Coronary artery (tissue), 2 donors: ENCODE results near the gene AUNIP.

Source experiments
- DNase-seq: peaks from one replicate; pipeline ENCODE4 v3.0.0-alpha.2; 2017; ENCODE audit warnings: low spot score
- H3K27ac ChIP-seq, 2 donors: fragments of 200-600 bp; sonication (generic); one replicate each; pipeline ENCODE4 v1.5.1; 2016 to 2019
- H3K4me3 ChIP-seq: fragments of 200-600 bp; sonication (generic); 2 replicates; pipeline ENCODE4 v1.5.1; 2016; ENCODE audit warnings: mild to moderate bottlenecking, moderate library complexity
- CTCF ChIP-seq: fragments of 200-600 bp; sonication (generic); IDR thresholded peaks from one replicate; pipeline ENCODE4 v1.5.1; 2019; ENCODE audit warnings: antibody characterized with exemption

Gene AUNIP

GRCh38 chr1:25797939-25798338, 61.3 kb downstream of the AUNIP start:
- no peak for DNase-seq
- Histone ChIP-seq H3K4me3 (no peak overlapping the region), H3K27ac (no peak overlapping the region)
- no peak for TF ChIP-seq CTCF

GRCh38 chr1:25796811-25797458, 62.3 kb downstream of the AUNIP start:
- no peak overlapping the region for H3K27ac ChIP-seq
- no peak overlapping the region for H3K4me3 ChIP-seq
- peak; percentile 73 for TF ChIP-seq CTCF
- DNase-seq = no peak

- no peak for DNase-seq
- no peak overlapping the region for H3K27ac ChIP-seq
- no peak for TF ChIP-seq CTCF
- no peak overlapping the region for H3K4me3 ChIP-seq
Observed at GRCh38 chr1:25795946-25796810, 63.1 kb downstream of the AUNIP start.

GRCh38 chr1:25795211-25795610, 64.0 kb downstream of the AUNIP start:
- TF ChIP-seq CTCF = no peak
- no peak overlapping the region for H3K4me3 ChIP-seq
- no peak overlapping the region for H3K27ac ChIP-seq
- no peak for DNase-seq

- Histone ChIP-seq H3K4me3 (no peak overlapping the region), H3K27ac (no peak overlapping the region)
- no peak for DNase-seq
- no peak for TF ChIP-seq CTCF
Observed at GRCh38 chr1:25794325-25794724, 64.9 kb downstream of the AUNIP start.

- Histone ChIP-seq H3K27ac (peak overlapping the region in 1 of 2 donors; percentile 10), H3K4me3 (no peak overlapping the region)
- no peak for TF ChIP-seq CTCF
- DNase-seq = no peak
Observed at GRCh38 chr1:25793585-25794170, 65.6 kb downstream of the AUNIP start.
